Epithelial cell of proximal tubule (primary cell): Measurements from ENCODE around the gene CLRN3. TPM values are rescaled to one million over a fixed set of nuclear protein-coding genes. Genes with fewer than 3 reads are reported as not detected.
A peak's percentile ranks its signal among the peaks of the same experiment; 100 is the strongest.

Experiments
- DNase-seq: peaks from one replicate; pipeline ENCODE4 v3.0.0-alpha.2; 2011; ENCODE audit warnings: low read depth
- H3K4me3 ChIP-seq: 2 replicates; pipeline ENCODE4 v1.5.1; 2011; ENCODE audit warnings: low read depth, mild to moderate bottlenecking, low read length
- total RNA-seq: library from RNA; depleted of rRNA; stranded (reverse); fragments of >200 nt; gene quantifications from 2 replicates; pipeline ENCODE4 v1.2.3, GENCODE V29; 2015
- TF ChIP-seq, protein P1 (sequence below): conservative IDR thresholded peaks from 2 replicates; pipeline ENCODE4 v1.5.1; 2012; ENCODE audit warnings: low read depth, mild to moderate bottlenecking, low read length

The CLRN3 gene
- total RNA-seq, 1 donor from 2014 or later = not detected

DNA sequence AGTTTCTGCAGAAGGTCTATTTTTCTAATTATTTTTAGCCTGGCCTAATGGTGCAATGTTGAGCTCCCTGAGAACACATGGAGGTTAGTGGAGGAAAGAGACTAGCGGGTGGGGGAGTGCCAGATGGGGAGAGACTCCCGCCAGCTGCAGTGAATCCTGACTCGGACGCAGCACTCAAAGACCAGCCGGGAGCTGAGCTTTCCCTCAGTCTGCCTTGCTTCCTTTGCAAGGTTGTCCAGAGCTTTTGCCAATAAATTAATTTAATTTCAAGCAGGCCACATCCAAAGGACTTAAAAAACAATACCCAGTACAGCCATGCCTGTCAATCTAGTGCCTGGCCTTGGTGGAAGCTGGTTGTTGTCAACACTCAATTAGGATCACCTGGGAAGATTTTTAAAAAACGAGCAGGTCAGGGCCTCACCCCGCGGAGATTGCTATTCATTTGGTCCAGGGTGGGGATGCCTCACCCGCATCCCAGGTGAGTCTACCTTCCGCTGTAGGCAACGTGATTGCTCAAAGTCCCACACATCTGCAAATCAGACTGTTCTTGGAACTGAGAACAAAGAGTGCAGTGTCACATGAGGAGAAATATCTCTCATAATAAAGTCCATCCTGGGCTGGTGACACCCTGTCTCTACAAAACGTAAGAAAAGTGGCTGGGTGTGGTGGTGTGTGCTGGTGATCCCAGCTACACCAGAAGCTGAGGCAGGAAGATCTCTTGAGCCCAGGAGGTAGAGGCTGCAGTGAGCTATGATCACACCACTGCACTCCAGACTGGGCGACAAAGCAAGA is 4.0 kb downstream of the CLRN3 start:
- TF ChIP-seq, protein P1, sequence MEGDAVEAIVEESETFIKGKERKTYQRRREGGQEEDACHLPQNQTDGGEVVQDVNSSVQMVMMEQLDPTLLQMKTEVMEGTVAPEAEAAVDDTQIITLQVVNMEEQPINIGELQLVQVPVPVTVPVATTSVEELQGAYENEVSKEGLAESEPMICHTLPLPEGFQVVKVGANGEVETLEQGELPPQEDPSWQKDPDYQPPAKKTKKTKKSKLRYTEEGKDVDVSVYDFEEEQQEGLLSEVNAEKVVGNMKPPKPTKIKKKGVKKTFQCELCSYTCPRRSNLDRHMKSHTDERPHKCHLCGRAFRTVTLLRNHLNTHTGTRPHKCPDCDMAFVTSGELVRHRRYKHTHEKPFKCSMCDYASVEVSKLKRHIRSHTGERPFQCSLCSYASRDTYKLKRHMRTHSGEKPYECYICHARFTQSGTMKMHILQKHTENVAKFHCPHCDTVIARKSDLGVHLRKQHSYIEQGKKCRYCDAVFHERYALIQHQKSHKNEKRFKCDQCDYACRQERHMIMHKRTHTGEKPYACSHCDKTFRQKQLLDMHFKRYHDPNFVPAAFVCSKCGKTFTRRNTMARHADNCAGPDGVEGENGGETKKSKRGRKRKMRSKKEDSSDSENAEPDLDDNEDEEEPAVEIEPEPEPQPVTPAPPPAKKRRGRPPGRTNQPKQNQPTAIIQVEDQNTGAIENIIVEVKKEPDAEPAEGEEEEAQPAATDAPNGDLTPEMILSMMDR = no peak
- no peak overlapping the region for H3K4me3 ChIP-seq
- no peak for DNase-seq

DNA sequence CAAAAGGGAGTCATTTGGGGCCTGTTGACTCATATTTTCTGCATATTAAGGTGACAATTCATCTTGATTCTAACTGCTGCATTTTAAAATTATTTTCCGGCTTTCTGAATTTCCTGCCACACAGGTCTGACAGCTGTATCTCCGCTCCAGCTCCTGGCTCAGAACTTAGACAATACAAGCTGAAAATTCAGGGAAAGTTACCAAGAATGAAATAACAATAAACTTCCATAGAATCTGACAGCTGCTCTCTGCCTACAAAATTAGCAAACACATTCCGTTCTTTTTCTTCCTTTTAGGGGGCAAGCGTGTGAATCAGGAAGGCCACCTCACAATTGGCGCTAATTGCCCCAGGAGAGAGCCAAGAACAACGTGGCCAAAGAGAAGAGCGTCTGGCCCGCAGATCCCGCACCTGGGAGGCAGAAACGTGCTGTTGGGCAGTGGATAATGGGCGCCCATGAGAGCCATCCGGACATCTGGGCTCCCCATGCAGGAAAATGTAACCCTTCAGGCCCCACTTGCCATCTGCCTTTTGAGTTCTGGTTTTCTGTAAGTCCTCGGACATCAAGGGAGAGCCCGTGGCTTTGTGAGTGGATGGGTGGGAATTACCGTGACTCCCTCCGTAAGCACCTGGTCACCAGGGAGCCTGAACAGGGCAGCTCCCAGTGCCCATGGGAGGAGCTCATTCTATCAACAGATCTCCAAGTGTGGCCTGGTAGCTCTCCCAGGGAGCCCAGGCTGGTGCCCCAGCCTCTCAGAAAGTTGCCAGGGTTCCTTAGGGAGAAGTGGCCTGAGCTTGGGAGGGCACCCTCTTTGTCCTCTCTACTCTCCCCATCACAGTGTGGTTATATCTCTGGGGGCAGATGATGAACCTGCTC is 5.0 kb downstream of the CLRN3 start:
- TF ChIP-seq, protein P1 = no peak
- H3K4me3 ChIP-seq = no peak overlapping the region
- DNase-seq = no peak

DNA sequence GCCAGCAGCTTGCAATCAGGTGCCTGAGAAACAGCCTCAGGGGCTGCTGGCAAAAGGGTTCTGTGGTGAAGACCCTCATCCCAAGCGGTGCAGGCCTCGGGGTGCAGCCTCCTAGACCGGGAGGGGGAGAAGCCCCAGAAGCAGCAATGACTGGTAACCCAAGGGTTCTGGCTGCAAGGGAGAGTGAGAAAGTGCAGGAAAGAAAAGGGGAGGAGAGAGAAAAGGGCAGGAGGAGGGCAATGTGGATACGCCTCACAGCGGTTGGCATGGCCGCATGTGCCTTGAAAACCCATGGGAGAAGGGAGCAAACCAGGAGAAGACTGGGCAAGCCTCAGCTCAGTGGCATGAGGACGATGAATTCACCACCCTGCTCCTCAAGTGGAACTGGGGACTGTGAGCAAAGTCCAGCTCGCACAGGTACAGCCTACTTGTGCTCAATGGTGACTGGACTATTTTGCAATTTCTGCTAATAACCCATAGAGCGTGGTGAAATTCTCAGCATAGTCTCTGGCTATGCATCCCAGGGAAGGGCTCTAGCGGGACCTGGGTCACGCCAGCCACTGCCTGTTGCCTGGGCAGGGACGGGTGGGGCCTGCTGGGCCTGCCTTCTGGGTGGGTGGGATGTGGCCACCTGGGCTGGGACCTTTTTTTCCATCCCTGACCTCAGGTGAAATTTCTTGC is 6.2 kb downstream of the CLRN3 start:
- DNase-seq = peak; percentile 92
- TF ChIP-seq, protein P1 = no peak

DNA sequence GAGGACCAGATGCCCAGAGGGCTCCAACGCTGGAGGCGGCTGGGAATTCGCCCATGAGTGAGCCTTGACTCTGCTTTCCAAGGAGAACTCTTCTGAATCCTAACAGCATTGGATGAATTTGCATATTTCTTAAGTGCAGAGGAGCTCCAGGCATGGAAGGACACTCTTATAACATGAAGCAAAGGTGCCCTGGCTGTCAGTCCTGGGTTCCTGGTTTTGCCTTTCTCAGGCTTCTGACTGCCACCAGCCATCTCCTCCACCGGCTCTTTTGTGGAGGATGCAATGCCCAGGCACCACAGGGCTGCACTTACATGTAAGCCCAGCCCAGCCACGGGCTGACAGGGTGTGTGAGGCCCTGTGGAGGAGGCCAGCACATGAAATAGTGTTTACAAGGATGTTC is 8.2 kb downstream of the CLRN3 start:
- TF ChIP-seq, protein P1 = no peak
- no peak for DNase-seq
- H3K4me3 ChIP-seq = no peak overlapping the region

More for the DNA sequence above, 6.2 kb downstream of the CLRN3 start:
- no peak overlapping the region for H3K4me3 ChIP-seq

DNA sequence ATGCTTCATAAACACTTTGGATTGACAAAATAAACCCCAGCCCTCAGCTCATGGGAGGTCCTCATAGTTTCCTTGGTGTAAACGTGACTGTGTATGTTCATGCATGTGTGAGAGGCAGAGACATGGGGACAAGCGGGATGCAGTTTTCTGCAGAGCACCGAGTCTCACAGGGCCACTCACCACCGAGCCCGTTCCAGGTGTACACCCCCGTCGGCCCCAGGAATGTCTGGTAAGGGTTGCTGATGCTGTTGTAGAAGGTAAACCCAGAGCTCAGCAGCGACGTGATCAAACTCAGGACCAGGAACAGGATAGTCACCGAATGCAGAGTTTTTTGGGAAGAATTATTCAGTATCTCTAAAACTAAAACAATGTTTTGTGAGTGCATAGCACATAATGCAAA is 9.2 kb downstream of the CLRN3 start:
- TF ChIP-seq, protein P1 = no peak
- no peak overlapping the region for H3K4me3 ChIP-seq
- no peak for DNase-seq

DNA sequence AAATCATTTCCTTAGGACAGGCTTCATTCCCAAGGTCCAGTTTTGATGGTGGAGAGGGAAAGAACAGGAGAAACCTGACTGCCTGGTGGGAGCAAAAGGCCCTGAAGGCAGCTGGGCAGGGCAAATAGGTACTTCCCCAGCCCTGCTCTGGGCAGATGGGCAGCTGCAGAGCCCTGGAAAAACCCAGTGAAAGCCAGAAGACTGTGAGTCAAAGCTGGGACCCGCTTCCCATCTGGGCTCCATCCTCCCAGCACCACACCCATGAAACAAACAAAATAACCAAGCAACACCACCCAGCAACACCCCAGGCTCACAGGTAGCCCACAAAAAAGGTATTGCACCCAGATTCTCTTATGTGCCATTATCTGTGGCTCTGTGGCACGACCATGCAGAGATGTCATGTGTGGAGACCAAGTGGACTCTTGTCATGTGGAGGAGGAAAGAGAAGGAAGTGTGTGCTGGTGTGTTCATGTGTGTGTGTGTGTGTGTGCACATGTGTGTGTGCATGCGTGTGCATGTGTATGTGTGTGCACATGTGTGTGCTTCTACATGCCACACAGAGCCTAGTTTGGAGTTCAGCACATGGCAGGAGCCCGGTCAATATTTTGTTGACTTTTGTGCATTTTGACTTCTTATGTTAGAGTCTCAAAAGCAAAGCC is 9.8 kb downstream of the CLRN3 start:
- TF ChIP-seq, protein P1 = no peak
- DNase-seq = no peak
- no peak overlapping the region for H3K4me3 ChIP-seq
